Stomach (tissue), 4 donors: Measurements from ENCODE around the gene ABL1.

Experiments
- CTCF ChIP-seq, 7 experiments: fragments of 450-650 bp in 4 of 7; fragments of 200-600 bp in 3 of 7; sonication (generic) in 3 of 7; IDR thresholded peaks; one replicate each; pipeline ENCODE4 v1.5.1; 2016 to 2019; ENCODE audit warnings: antibody characterized with exemption in 7 of 7, control low read depth in 2 of 7, mild to moderate bottlenecking in 1 of 7
- POLR2AphosphoS5 ChIP-seq, 3 donors: sonication (generic); formaldehyde crosslinking; IDR thresholded peaks; one replicate each; pipeline ENCODE4 v1.6.1; 2016; ENCODE audit warnings: antibody characterized with exemption in 3 of 3

GRCh38 chr9:130872508-130872907, 37.5 kb downstream of the ABL1 start:
- TF ChIP-seq CTCF (IDR thresholded peaks at IDR 0.05) (no peak), POLR2AphosphoS5 (IDR thresholded peaks at IDR 0.05) (no peak)
